ENCODE measurements around the gene SIX5. TPM values are rescaled to one million over a fixed set of nuclear protein-coding genes. Genes with fewer than 3 reads are reported as not detected.

SIX5 gene
- total RNA-seq, 1 donor from 2014 or later = 20.6 TPM

GRCh38 chr19:45789035-45789786 is 20.2 kb upstream of the SIX5 start:
- DNase-seq (ENCODE audit: extremely low spot score in 2 of 2) = no peak
- Histone ChIP-seq H3K9me3 (no peaks in the 10 kb centered on the region), H3K27ac (no peak overlapping the region), H3K4me1 (peaks cover 35% of the 10 kb centered on the region), H3K36me3 (peaks cover 0 to 55% of the 10 kb centered on the region in 2 donors), H3K27me3 (no peaks in the 10 kb centered on the region), H3K4me3 (no peak overlapping the region)
- intact Hi-C loops (cut with DNase I) = no loop called here
- no peak for TF ChIP-seq POLR2A (IDR thresholded peaks at IDR 0.05)
- TF ChIP-seq CTCF (IDR thresholded peaks at IDR 0.05) = no peak
- TF ChIP-seq POLR2AphosphoS5 (IDR thresholded peaks at IDR 0.05; ENCODE audit: insufficient read depth in 1 of 2, low read depth in 1 of 2) = no peak

- no peak for DNase-seq (ENCODE audit: extremely low spot score in 2 of 2)
- Histone ChIP-seq H3K9me3 (no peaks in the 10 kb centered on the region), H3K27ac (no peak overlapping the region), H3K4me1 (peaks cover 50% of the 10 kb centered on the region), H3K4me3 (no peak overlapping the region), H3K27me3 (no peaks in the 10 kb centered on the region), H3K36me3 (peaks cover 0 to 55% of the 10 kb centered on the region in 2 donors)
- TF ChIP-seq CTCF (IDR thresholded peaks at IDR 0.05) (no peak), POLR2AphosphoS5 (IDR thresholded peaks at IDR 0.05; ENCODE audit: insufficient read depth in 1 of 2, low read depth in 1 of 2) (no peak), POLR2A (IDR thresholded peaks at IDR 0.05) (no peak)
- intact Hi-C loops (cut with DNase I) = no loop called here
These were observed 17.5 kb upstream of the SIX5 start for GRCh38 chr19:45786533-45786894.

GRCh38 chr19:45785781-45786532 is 16.9 kb upstream of the SIX5 start:
- H3K9me3 ChIP-seq = no peaks in the 10 kb centered on the region
- H3K4me1 ChIP-seq = peaks cover 50% of the 10 kb centered on the region
- peaks cover 0 to 53% of the 10 kb centered on the region in 2 donors for H3K36me3 ChIP-seq
- no peak for TF ChIP-seq POLR2A (IDR thresholded peaks at IDR 0.05)
- no peak for TF ChIP-seq CTCF (IDR thresholded peaks at IDR 0.05)
- TF ChIP-seq POLR2AphosphoS5 (IDR thresholded peaks at IDR 0.05; ENCODE audit: insufficient read depth in 1 of 2, low read depth in 1 of 2) = no peak
- H3K27ac ChIP-seq = peak overlapping the region; percentile 90
- DNase-seq (ENCODE audit: extremely low spot score in 2 of 2) = no peak
- intact Hi-C loops (cut with DNase I) = no loop called here
- H3K27me3 ChIP-seq = no peaks in the 10 kb centered on the region
- H3K4me3 ChIP-seq = no peak overlapping the region

- intact Hi-C loops (cut with DNase I) = no loop called here
- Histone ChIP-seq H3K27me3 (no peaks in the 10 kb centered on the region), H3K36me3 (peaks cover 0 to 45% of the 10 kb centered on the region in 2 donors), H3K4me1 (peaks cover 53% of the 10 kb centered on the region), H3K4me3 (no peak overlapping the region), H3K27ac (peak overlapping the region; percentile 90), H3K9me3 (no peaks in the 10 kb centered on the region)
- DNase-seq (ENCODE audit: extremely low spot score in 2 of 2) = no peak
- TF ChIP-seq POLR2AphosphoS5 (IDR thresholded peaks at IDR 0.05; ENCODE audit: insufficient read depth in 1 of 2, low read depth in 1 of 2) (no peak), CTCF (IDR thresholded peaks at IDR 0.05) (no peak), POLR2A (IDR thresholded peaks at IDR 0.05) (no peak)
These were observed 16.0 kb upstream of the SIX5 start for GRCh38 chr19:45785097-45785496.

GRCh38 chr19:45784096-45784495 is 15.0 kb upstream of the SIX5 start:
- Histone ChIP-seq H3K9me3 (no peaks in the 10 kb centered on the region), H3K4me1 (peaks cover 63% of the 10 kb centered on the region), H3K27me3 (no peaks in the 10 kb centered on the region), H3K36me3 (peaks cover 0 to 36% of the 10 kb centered on the region in 2 donors), H3K27ac (peak overlapping the region; percentile 90), H3K4me3 (no peak overlapping the region)
- TF ChIP-seq CTCF (IDR thresholded peaks at IDR 0.05) (no peak), POLR2A (IDR thresholded peaks at IDR 0.05) (no peak), POLR2AphosphoS5 (IDR thresholded peaks at IDR 0.05; ENCODE audit: insufficient read depth in 1 of 2, low read depth in 1 of 2) (no peak)
- intact Hi-C loops (cut with DNase I) = no loop called here
- no peak for DNase-seq (ENCODE audit: extremely low spot score in 2 of 2)
